GM18519 (cell line): ENCODE data around the gene GNAL.
"Not testable (repeated sequence)": the region's sequence is repeated elsewhere in the genome, so short reads cannot be mapped to it uniquely, and the experiment has no call there.

ENCODE experiments used
- ATAC-seq: cut with Tn5 transposase; IDR thresholded peaks from one replicate; pipeline ENCODE4 v1.9.1; 2021; ENCODE audit warnings: mild to moderate bottlenecking, moderate library complexity; ENCODE audit not compliant: unreplicated experiment, low FRiP score

GNAL gene

GRCh38 chr18:11668441-11669169, 20.5 kb upstream of the GNAL start:
- no peak for ATAC-seq

- no peak for ATAC-seq
Observed at GRCh38 chr18:11669271-11669947, 19.7 kb upstream of the GNAL start.

DNA sequence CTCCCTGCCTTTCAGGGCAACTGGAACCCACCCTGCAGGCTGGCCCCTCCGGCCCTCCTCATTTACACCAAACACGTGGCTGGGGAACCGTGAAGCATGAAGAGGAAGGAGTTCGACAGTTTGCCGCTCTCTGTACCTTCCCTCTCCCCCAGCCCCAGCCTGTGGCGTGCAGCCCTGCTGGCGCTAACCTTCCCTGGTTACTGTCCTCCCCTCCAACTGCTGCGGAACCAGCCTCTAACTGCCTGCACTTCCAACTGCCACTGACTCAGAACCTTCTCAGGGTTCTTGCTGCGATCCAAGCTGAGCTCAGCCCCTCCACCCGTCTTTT, 19.2 kb upstream of the GNAL start:
- ATAC-seq: no peak

- no peak for ATAC-seq
Observed at GRCh38 chr18:11671156-11671555, 17.9 kb upstream of the GNAL start.

DNA sequence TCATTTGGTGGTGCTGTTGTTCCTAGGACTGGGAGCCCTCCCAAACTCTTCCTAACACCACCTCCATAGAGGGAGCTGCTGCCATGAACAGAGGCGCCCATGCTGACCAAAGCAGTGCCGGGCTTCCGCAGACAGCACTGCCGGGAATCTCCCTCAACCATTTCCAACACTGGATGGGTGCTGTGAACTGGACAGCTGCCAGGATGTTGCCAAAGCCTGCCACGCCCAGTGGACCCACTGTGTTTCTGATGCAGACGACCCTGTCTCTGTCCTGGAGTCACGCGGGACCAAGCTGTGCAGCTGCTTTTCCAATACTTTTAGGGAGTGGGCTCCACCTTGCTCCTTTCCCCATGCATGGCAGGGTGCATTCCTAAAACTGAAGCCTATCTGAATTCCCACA, 16.9 kb upstream of the GNAL start:
- ATAC-seq: no peak

DNA sequence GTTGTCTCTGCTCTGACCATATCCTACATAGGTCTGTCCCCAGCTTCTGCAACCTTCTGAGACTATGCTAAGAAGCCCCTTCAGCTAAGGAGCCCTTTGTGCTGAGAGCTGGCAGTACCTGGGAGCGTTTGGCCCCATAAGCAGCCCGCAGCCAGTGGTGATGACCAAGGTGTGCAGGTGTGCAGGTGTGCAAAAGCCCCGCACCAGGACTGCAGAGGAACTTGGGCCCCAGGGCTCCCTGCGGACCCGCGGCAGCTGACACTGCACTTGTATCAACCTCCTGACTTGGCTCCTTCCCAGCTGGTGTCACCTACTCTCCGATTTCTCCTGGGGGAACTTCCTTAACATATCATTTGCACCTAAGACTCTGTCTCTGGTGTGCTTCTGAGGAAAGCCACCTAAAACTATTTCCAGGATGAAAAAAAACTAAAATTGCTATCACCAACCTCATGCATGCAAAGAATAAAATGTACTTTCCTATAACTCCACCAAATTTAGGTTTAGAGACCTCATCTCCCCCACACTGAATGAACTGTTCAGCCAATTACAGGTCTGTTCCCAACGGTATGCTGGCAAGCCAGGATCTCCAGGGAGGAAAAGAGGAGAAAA, 16.1 kb upstream of the GNAL start:
- ATAC-seq: no peak

DNA sequence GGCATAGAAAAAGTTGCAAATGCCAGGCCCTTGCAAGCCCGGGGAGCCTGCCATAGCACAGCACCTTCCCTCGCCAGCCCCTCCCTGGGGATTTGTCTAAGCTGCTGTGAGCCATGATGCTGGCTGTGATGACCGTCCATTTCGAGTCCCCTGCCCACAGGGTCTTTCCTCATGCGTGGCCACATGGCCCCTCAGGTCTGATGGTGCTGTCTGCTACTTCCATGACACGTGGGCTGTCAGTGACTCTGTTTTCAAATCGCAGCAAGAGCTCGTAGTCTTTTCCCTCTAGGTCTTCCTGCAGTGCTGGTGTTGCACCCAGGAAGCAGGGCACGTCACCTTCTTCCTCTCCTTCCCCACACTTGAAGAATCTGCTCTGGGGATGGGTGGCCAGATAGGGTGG, 15.5 kb upstream of the GNAL start:
- no peak for ATAC-seq

DNA sequence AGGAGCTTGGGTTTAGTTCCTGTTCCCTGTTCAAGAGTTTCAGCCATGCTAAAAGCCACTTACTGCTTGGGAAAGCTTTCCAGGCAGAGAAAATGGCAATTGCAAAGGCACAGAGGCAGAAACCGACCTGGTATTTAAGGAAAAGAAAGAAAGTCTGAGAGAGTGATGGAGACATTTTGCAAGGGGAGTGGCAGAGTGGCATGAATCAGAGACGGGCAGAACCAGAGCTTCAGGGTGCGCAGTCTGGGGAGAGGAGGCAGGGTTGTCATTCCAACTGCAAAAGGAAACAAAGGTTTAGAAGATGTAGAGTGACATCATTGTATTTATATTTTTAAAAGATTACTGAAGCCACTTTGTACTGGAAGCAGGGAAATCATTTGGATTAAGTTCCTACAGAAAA, 14.9 kb upstream of the GNAL start:
- ATAC-seq: no peak

DNA sequence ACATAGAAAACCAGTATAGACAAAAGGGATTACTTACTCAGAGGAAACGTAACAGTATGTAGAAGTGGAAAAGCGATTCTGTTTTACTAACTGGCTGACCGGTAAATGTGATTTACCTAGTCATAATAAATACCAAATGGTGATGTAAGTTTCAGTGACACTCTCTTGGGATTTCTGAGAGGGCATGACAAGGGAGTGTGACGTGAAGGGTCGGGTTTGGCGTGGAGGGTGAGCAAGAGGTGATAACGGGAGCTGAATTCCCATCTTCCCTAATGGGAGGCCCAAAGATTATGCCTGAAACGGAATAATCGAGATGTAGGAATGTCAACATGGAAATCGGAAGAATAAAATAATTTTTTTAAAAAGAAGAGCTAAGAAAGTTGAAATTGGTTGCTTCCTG, 12.7 kb upstream of the GNAL start:
- no peak for ATAC-seq

- no peak for ATAC-seq
Observed at GRCh38 chr18:11676867-11677266, 12.2 kb upstream of the GNAL start.

DNA sequence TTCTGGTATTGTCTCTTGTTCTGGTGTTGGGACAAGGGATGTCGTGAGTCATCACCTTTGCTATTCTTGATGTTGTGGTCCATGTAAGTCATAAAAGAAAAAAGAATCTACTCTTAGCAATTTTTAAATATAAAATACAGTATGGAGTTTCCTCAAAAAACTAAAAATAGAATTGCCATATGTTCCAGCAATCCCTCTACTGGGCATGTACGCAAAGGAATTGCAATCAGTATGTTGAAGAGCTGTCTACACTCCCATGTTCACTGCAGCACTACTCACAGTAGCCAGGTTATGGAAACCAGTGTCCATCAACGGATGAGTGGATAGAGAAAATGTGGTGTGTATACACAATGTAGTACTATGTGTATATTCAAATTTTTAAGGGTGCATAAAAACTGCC, 10.9 kb upstream of the GNAL start:
- ATAC-seq: no peak

GRCh38 chr18:11689669-11690565, 853 bp downstream of the GNAL start:
- peak; percentile 39 for ATAC-seq

DNA sequence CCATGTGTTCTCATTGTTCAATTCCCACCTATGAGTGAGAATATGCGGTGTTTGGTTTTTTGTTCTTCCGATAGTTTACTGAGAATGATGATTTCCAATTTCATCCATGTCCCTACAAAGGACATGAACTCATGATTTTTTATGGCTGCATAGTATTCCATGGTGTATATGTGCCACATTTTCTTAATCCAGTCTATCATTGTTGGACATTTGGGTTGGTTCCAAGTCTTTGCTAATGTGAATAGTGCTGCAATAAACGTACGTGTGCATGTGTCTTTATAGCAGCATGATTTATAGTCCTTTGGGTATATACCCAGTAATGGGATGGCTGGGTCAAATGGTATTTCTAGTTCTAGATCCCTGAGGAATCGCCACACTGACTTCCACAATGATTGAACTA, 1.6 kb downstream of the GNAL start:
- not testable (repeated sequence) for ATAC-seq

DNA sequence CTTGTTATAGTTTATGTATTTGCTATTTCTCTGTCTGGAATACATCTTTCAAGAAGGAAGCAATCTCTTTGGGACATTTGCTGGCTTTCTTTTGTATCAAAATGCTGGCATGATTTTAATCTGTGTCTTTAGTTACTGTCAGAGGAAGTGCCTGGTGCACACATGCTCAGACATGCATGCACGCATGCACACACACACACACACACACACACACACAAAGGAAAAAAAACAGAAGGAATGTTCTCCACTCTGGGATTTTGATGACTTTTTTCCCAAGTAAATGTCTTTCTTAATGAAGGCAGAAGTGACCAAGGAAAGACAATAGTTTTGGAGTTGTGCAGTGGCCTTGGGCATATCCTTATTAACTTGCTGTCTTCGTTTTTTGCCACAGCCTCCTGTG, 6.7 kb downstream of the GNAL start:
- no peak for ATAC-seq

DNA sequence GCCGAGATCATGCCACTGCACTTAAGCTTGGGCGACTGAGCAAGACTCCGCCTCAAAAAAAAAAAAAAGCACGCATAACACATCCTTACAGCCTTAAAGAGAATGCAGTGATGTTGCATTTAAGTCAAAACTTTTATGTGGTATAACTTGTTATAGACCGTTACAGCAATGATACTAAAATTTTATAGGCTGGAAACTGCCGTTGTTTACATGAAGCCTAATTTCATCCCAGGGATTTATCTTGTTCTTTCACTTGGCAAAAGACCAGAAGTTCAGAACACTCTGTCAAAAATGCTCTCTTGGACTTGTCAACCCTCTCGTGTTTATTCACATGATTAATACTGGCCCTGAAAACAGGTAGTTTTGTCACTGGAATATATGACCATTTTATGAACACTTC, 7.4 kb downstream of the GNAL start:
- no peak for ATAC-seq

- no peak for ATAC-seq
Observed at GRCh38 chr18:11700876-11701275, 11.8 kb downstream of the GNAL start.

DNA sequence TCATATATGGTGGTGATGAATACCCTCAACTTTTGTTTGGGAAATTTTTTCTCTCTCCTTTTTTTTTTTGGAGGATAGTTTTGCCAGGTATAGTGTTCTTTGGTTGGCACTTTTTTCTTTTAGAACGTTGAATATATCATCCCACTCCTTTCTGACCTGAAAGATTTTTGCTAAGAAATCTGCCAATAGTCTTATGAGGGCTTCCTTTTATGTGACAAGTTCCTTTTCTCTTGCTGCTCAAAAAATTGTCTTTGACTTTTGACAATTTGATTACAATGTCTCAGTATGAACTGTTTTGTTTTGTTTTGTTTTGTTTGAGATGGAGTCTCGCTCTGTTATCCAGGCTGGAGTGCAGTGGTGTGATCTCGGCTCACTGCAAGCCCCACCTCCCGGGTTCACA, 21.5 kb downstream of the GNAL start:
- ATAC-seq: no peak

DNA sequence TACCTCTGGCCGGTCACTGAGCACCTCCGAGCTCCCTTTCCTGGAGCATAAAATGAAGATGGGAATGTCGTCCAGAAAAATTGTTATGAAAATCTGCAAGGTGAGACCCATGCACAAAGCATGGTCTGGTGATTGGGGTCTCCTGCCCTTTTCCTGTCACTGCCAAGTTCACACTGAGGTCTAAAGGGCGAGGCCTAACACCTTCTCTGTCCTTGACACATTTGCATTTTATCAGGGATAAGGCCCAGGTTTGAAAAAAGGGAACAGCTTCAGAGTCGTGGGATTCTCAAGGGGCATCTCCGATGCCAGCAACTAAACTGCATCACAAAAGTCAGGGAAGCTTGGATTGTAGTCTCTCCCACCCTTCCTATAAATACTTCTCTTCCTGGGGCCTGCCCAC, 24.7 kb downstream of the GNAL start:
- no peak for ATAC-seq

GRCh38 chr18:11714244-11714918, 25.3 kb downstream of the GNAL start:
- no peak for ATAC-seq

DNA sequence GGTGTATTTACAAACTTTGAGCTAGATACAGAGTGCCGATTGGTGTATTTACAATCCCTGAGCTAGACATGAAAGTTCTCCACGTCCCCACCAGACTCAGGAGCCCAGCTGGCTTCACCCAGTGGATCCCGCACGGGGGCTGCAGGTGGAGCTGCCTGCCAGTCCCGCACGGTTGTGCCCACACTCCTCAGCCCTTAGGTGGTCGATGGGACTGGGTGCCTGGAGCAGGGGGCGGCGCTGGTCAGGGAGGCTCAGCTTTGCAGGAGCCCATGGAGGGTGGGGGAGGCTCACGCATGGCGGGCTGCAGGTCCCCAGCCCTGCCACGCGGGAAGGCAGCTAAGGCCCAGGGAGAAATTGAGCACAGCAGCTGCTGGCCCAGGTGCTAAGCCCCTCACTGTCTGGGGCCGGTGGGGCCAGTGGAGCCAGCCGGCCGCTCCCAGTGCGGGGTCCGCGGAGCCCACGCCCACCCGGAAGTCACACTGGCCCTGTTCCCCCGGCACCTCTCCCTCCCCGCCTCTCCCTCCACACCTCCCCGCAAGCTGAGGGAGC, 27.8 kb downstream of the GNAL start:
- ATAC-seq: not testable (repeated sequence)
